ENCODE measurements around the gene FLNB. TPM values are rescaled to one million over a fixed set of nuclear protein-coding genes. Genes with fewer than 3 reads are reported as not detected.

The FLNB gene
- total and polyA plus RNA-seq, 10 of the 15 experiments (the other 5 are each of a cell fraction or from before 2014, with no cell fraction given): 13.6 to 51.8 (median 26.4) TPM

GRCh38 chr3:58023531-58023930 lies 15.3 kb downstream of the FLNB start (continued):
- 0 out of 2 replicates have a peak, but pooled peaks have one; percentile 20 for TF ChIP-seq CBFB (IDR thresholded peaks at IDR 0.05; ENCODE audit: low read depth)
- TF ChIP-seq CHD1 (IDR thresholded peaks at IDR 0.05; ENCODE audit: low read depth, low read length): no peak
- TF ChIP-seq CREM (IDR thresholded peaks at IDR 0.05; ENCODE audit: low read depth): no peak

- FAIRE-seq: no peak
- H3K9ac ChIP-seq (ENCODE audit: control insufficient read depth, insufficient read depth, low read length): no peak overlapping the region
- RAD21 ChIA-PET (ENCODE audit: unreplicated experiment): interaction anchor here (13.0 kb wide), 1 partner anchor 14 kb away, joined by 110 read pairs; the partner anchor contains the start of gene FLNB
- TF ChIP-seq JUND (IDR thresholded peaks at IDR 0.05; ENCODE audit: low read depth, low read length) (no peak), MEF2A (IDR thresholded peaks at IDR 0.05; ENCODE audit: insufficient read depth, low read depth, low read length) (no peak), ZNF207 (IDR thresholded peaks at IDR 0.05; ENCODE audit: borderline replicate concordance) (no peak), ELK1 (IDR thresholded peaks at IDR 0.05; ENCODE audit: low read depth, low read length) (no peak), NFIC (IDR thresholded peaks at IDR 0.05; ENCODE audit: low read depth, low read length) (no peak), IKZF2 (IDR thresholded peaks at IDR 0.05) (no peak), CHD2 (IDR thresholded peaks at IDR 0.05; ENCODE audit: borderline replicate concordance, low read depth, low read length) (no peak), PAX5 (IDR thresholded peaks at IDR 0.05; ENCODE audit: borderline replicate concordance, low read depth, low read length) (no peak), BCLAF1 (IDR thresholded peaks at IDR 0.05) (no peak)
- no TSS peak for BruUV-seq (replicated peaks)
- no peak overlapping the region for H3K27ac ChIP-seq (ENCODE audit: control insufficient read depth, insufficient read depth)
- no peak overlapping the region for H3K4me2 ChIP-seq (ENCODE audit: control insufficient read depth, insufficient read depth)
- DNase-seq (ENCODE audit: low read depth, low spot score): no peak
- WGBS (ENCODE audit: insufficient coverage, insufficient replicate concordance, low lambda C conversion rate, missing lambda C conversion rate): 80% methylated on average over 5 of the region's 5 CpGs
- intact Hi-C loops (cut with micrococcal nuclease; ENCODE audit: unreplicated experiment): no loop called here
- ATAC-seq: no peak
- no peaks in the 10 kb centered on the region for H3K9me3 ChIP-seq (replicated peaks; ENCODE audit: control insufficient read depth, insufficient read depth, low read length)
- H3K4me1 ChIP-seq (ENCODE audit: control insufficient read depth, insufficient read depth, low read length): peaks cover 13% of the 10 kb centered on the region
- H2AFZ ChIP-seq (ENCODE audit: control insufficient read depth, low read depth, low read length): no peak overlapping the region
- H4K20me1 ChIP-seq (ENCODE audit: control insufficient read depth, insufficient read depth): no peaks in the 10 kb centered on the region
- H3K79me2 ChIP-seq (ENCODE audit: control insufficient read depth, insufficient read depth, low read length): no peaks in the 10 kb centered on the region; the same call in none of the 2 replicates
- no peaks in the 10 kb centered on the region for H3K36me3 ChIP-seq (ENCODE audit: control insufficient read depth in 2 of 2, insufficient read depth in 2 of 2, low read length in 1 of 2)
- H3K4me3 ChIP-seq: no peak overlapping the region
- CTCF ChIA-PET: interaction anchor here (0.9 to 9.5 kb wide), 3 partner anchors 11 to 85 kb away, joined by 3 to 88 read pairs (median 3); partner anchors contain the start of gene FLNB
- SMC1A ChIA-PET (ENCODE audit: uncharacterized antibody, unreplicated experiment): interaction anchor here (1.6 to 2.7 kb wide), 2 partner anchors 8 to 9 kb away, joined by 9 read pairs; no protein-coding TSS in a partner anchor
- POLR2A ChIA-PET: interaction anchor here (0.8 to 1.2 kb wide), 3 partner anchors 11 to 27 kb away, joined by 3 to 6 read pairs (median 4); no protein-coding TSS in a partner anchor
- in situ Hi-C loops (cut with MboI): no loop called here
- no peaks in the 10 kb centered on the region for H3K27me3 ChIP-seq (replicated peaks in 1 of 2; ENCODE audit: control insufficient read depth in 2 of 2, insufficient read depth in 2 of 2, low read length in 1 of 2)
Measured at GRCh38 chr3:58025406-58025805, 17.2 kb downstream of the FLNB start.

Data from GM12878 (cell line).